ENCODE results near the gene CTRB2.
A peak's percentile ranks its signal among the peaks of the same experiment; 100 is the strongest.

Gene CTRB2

GRCh38 chr16:75206749-75207451 lies at the start of gene CTRB2:
TSS of gene CTRB2 (minus strand) at chr16:75207161. CDS start at chr16:75207141, 20 bp downstream.
- DNase-seq (ENCODE audit: low read depth in 2 of 3, low spot score in 1 of 3): no peak

- no peak for DNase-seq (ENCODE audit: low read depth in 2 of 3, low spot score in 1 of 3)
Measured at GRCh38 chr16:75256059-75256571, 49.2 kb upstream of the CTRB2 start.

- no peak for DNase-seq (ENCODE audit: low read depth in 2 of 3, low spot score in 1 of 3)
Measured at GRCh38 chr16:75254359-75254837, 47.4 kb upstream of the CTRB2 start.

GRCh38 chr16:75252946-75253911 lies 46.3 kb upstream of the CTRB2 start:
- no peak for DNase-seq (ENCODE audit: low read depth in 2 of 3, low spot score in 1 of 3)

GRCh38 chr16:75252049-75252864 lies 45.3 kb upstream of the CTRB2 start:
- no peak for DNase-seq (ENCODE audit: low read depth in 2 of 3, low spot score in 1 of 3)

GRCh38 chr16:75251280-75252048 lies 44.5 kb upstream of the CTRB2 start, which contains the start of gene BCAR1:
TSS of gene BCAR1 (minus strand) at chr16:75251624. CDS start at chr16:75251482, 142 bp downstream.
- DNase-seq (ENCODE audit: low read depth in 2 of 3, low spot score in 1 of 3): no peak

- peak in 1 of 3 donors; percentile 11 for DNase-seq (ENCODE audit: low read depth in 2 of 3, low spot score in 1 of 3)
Measured at GRCh38 chr16:75250809-75251279, 43.9 kb upstream of the CTRB2 start.

- no peak for DNase-seq (ENCODE audit: low read depth in 2 of 3, low spot score in 1 of 3)
Measured at GRCh38 chr16:75250089-75250808, 43.3 kb upstream of the CTRB2 start.

- DNase-seq (ENCODE audit: low read depth in 2 of 3, low spot score in 1 of 3): no peak
Measured at GRCh38 chr16:75249441-75249840, 42.5 kb upstream of the CTRB2 start.

GRCh38 chr16:75248536-75249380 lies 41.8 kb upstream of the CTRB2 start:
- no peak for DNase-seq (ENCODE audit: low read depth in 2 of 3, low spot score in 1 of 3)

GRCh38 chr16:75248142-75248535 lies 41.2 kb upstream of the CTRB2 start:
- no peak for DNase-seq (ENCODE audit: low read depth in 2 of 3, low spot score in 1 of 3)

GRCh38 chr16:75247249-75247648 lies 40.3 kb upstream of the CTRB2 start:
- no peak for DNase-seq (ENCODE audit: low read depth in 2 of 3, low spot score in 1 of 3)

- no peak for DNase-seq (ENCODE audit: low read depth in 2 of 3, low spot score in 1 of 3)
Measured at GRCh38 chr16:75246504-75247205, 39.7 kb upstream of the CTRB2 start.

- no peak for DNase-seq (ENCODE audit: low read depth in 2 of 3, low spot score in 1 of 3)
Measured at GRCh38 chr16:75244844-75245758, 38.1 kb upstream of the CTRB2 start.

GRCh38 chr16:75244225-75244809 lies 37.4 kb upstream of the CTRB2 start:
- DNase-seq (ENCODE audit: low read depth in 2 of 3, low spot score in 1 of 3): no peak

GRCh38 chr16:75243667-75244224 lies 36.8 kb upstream of the CTRB2 start:
- DNase-seq (ENCODE audit: low read depth in 2 of 3, low spot score in 1 of 3): no peak

Data from stimulated activated CD4-positive, alpha-beta T cell treated with anti-CD3 and anti-CD28 coated beads, Interleukin-12 subunit alpha, Interleukin-12 subunit beta, amount 100 ng/mL, for 48 hours (primary cell).